HG03060 (cell line): ENCODE results near the gene DCLK1.

Source experiments
- ATAC-seq: cut with Tn5 transposase; IDR thresholded peaks from one replicate; pipeline ENCODE4 v1.9.1; 2021; ENCODE audit warnings: low read depth, moderate number of reproducible peaks; ENCODE audit not compliant: unreplicated experiment

Gene DCLK1

GRCh38 chr13:36131222-36131930 lies at the start of gene DCLK1:
Gene DCLK1, minus strand, starts transcription at chr13:36131382.
- ATAC-seq = no peak

DNA sequence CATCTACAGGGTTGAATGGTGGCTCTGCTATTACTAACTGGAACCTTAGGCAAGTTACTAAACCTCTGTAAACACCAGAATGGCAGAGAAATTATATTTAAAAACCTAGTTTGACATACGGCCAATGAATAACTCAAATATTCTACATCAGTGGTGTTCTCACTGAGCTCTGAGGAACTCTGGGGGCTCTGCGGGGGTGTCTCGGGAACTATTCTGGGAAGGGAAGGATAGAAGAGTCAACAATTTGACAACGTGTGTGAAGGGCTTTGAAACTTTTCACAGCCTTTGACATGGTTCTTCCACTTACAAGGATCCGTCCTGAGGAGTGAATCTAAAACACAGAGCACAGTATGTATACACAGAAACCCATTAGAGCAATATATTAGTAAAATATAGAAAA lies 44.4 kb upstream of the DCLK1 start:
- no peak for ATAC-seq

DNA sequence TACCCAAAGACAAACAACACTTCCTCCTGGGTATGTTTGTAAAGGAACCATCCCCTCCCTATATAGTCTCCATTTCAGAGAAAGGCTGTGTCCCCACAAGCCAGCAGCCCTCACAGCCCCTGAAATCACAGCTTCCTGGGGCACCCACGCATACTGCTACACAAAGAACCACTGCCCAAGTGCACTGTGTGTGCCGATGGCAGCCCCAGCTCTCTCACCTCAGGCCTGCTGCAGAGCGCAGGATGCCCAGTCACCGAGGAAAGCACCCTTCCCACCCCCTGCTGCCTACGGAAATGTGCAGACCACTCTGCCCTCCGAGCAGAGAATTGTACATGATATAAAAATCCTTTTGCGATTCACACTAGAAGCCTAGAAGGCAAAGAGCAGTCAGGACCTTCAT lies 43.7 kb upstream of the DCLK1 start:
- no peak for ATAC-seq

- no peak for ATAC-seq
Measured at GRCh38 chr13:36173571-36174322, 42.6 kb upstream of the DCLK1 start.

- no peak for ATAC-seq
Measured at GRCh38 chr13:36166046-36166445, 34.9 kb upstream of the DCLK1 start.

DNA sequence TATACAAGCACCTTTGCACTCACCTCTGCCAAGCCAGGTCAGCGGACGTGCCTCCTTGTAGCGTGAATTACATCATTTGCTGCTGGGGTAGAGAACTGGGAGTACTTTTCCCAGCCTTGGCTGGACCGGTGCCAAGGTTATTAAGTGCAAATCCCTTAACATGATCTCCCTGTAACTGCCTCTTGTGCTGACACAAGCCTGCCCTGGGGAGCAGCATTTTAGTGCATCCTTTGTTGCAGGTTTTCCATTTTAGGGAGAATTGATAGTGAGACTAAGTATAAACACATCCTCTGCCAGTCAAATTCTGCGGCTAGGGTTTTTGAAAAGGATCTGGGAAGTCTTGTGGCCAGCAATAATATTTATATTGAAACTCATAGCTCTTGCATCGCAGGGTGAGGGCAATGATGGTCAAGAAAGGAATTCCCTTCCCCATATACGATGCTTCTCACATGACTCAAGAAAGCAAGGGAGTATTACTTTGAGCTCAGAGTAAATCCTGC lies 32.7 kb upstream of the DCLK1 start:
- ATAC-seq = no peak

DNA sequence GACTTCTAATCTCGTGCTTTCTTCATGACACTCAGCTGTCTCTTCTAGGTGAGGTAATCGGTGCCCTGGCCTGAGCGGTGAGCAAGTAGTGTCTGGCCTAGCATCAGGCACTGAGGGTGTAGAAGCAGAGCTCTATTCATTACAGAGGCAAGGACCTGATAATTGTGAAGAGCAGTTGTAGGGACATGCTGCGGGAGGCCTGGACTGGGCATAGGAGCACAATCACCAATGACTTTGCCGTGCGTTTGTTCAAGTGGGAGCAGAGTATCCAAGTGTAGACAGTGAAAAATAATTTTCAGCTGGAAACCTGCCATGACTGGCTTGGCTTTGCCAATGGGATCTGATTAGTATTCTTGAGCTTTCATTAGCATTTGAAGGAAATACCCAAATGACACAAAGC lies 32.1 kb upstream of the DCLK1 start:
- no peak for ATAC-seq

GRCh38 chr13:36160297-36160696 lies 29.1 kb upstream of the DCLK1 start:
- no peak for ATAC-seq

- ATAC-seq = no peak
Measured at GRCh38 chr13:36158611-36159010, 27.4 kb upstream of the DCLK1 start.

GRCh38 chr13:36157480-36157879 lies 26.3 kb upstream of the DCLK1 start:
- ATAC-seq = no peak

GRCh38 chr13:36154567-36155291 lies 23.5 kb upstream of the DCLK1 start:
- no peak for ATAC-seq

DNA sequence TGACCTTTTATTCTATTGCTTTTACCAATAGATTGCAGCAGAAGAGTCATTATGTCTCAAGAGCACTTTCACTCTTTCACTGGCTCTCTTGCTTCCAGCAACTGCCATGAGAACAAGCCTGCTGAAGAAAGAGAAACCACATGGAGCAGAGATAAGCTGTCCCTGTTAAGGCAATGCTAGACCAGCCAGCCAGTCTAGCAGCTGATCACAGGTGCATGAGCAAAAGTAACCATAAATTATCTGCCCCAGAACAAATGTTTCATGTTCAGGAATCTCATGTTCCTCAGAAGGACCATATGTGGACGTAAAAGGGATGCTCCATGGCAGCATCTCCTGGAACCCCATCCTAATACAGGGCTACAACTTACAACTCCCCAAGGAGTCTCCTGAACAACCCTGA lies 20.4 kb upstream of the DCLK1 start:
- ATAC-seq = no peak

DNA sequence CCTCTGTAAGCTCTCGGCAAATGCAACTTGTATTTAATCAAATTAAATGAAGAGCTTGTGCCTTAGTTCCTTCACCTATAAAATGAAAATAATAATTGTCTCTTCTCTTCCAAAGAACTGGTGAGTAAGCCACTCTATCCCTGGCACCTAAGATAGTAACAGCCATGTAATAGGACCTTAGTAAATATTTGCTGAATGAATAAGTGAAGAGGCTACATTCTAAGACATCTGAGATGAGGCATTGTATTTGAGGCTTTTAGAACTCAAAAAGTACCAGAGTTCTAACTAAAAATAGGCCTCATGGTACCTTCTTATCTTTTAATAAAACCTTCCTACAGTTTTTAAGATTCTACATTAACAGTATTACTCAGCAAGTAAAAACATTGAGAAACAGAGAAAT lies 17.3 kb upstream of the DCLK1 start:
- no peak for ATAC-seq

DNA sequence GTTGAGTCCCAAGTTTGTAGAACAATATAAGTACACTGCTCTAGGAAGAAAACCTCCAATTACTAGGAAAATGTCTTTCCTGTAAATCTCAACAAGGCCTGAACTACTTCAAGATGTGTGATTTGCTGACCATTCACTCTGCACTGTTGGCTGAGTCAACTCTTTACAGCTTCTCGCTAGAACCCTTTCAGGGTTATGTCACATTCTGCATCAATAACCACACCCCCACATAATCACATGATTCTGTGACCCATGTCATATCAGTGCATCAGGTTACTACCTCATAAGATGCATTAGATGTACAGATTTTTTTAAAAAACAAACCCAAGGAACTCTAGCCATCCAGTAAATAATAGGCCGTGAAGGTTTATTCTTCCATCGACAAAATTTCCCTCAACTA lies 16.1 kb upstream of the DCLK1 start:
- ATAC-seq = no peak

DNA sequence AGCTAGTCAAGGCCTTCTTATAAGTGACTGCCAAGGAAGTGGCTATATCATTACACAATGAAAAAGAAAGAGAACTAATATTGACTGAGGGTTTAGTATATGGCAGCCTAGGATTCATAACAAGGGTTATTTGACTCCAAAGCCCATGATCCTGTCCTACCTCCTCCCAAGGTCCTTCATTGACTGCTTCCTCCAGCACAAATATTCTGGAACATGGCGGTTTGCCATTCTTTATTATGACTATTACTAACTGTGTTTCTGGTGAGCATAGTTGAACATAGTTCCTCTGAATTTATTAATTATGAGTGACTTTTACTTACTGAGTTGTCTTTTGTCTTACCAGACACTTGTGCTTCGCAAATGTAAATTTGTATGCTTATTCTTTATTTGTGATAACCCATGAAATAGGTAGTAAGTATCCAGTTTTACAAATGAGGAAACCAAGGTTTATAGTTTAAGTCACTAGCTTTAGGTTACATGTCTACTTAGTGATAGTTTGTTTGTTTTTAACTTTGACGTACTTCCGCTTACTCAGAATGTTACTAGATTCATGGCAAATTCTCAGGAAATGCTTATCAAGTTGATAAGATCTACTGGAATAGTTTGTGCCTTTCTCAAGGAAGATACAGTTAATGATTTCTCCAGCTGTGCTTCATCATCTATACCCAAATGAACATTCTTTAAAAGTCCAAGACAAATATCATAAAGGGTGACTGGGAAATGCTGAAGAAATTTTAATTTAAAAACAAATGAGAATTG lies 15.5 kb upstream of the DCLK1 start:
- no peak for ATAC-seq

DNA sequence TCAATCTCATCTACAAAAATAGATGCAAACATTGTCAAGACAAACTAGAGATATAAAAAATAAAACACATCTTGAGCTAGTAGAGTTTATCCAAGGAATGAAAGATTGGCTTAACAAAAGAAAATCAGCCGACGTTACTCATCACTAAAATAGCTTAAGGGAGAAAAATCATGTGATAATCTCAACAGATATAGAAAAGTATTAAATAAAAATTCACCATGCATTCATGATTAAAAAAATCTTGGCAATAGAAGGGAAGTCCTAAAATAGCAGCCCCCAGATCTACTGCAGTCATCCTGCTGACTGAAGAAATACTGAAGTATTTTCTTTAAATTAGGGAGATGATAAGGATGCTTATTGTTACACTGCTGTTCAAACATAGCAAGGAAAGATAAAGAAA lies 12.6 kb upstream of the DCLK1 start:
- ATAC-seq = no peak

DNA sequence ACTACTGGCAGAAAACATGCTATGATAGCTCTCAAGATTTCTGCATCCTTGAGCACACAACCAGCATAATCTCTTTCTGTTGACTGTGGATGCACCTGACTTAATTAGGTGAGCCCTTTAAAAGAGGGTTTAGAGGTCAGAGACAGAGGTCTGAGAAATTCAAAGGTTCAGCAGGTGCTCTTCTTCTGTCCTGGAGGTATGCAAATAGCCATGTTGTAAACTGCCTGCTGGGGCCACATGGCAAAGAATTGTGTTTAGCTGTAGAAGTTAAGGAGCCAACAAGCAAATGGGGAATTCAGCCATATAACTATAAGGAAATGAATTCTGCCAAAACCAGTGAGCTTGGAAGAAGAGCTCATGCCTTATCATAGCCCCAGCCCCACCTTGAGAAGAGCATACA lies 11.6 kb upstream of the DCLK1 start:
- ATAC-seq = no peak

- no peak for ATAC-seq
Measured at GRCh38 chr13:36135876-36136275, 4.7 kb upstream of the DCLK1 start.

DNA sequence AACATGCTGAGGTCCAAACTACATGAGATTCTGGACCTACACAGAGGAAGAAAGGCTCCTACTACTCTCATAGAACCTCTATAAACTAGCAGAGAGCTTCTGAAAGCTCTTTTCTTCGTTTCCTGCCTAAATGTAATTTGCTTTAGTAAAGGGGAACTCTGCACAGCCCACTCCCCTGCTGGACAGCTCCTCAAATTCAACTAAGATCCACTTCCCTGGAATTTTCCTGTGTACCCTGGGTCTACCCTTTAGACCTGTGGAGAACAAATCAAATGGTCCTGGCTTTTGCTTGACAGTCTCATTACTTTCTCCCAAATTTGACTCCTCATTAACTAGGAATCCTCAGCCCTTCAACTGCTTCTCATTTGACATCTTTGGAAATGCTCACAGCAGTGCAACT lies 3.5 kb upstream of the DCLK1 start:
- ATAC-seq = no peak

DNA sequence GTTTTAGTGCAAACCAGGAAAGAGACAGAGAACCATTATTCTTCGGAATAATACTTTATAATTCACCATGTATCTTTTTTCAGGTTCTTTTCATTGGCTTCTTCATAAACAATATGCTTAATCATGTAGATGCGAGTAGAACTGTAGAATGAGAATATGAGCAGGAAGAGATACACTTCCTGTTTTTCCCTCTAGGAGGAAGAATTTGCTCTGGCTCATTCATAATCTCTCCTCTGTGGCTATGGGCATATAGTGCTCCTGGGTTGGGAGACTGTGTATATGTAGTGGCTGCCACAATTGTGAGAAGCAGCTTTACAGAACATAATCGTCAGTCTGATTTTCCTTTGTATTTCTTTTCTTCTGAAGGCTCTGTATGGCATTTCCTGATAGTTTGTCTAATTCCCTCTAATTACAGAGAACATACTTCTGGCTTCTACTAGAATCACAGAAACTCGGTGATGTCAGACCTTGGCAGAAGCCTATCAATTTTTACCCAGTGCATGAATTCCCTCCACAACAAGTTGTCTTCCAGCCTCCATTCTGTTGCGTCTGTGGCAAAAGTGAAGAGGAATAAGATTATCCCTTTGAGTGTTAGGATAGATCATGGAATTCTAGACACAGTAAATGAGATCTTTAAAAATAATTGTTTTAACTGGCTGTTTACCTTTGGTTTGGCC lies 2.9 kb upstream of the DCLK1 start:
- ATAC-seq = no peak
